ENCODE data around the gene CIAO2B. TPM values are rescaled to one million over a fixed set of nuclear protein-coding genes. Genes with fewer than 3 reads are reported as not detected.

The CIAO2B gene
- total and polyA plus RNA-seq, 2 donors (not counting 3 experiments of a cell fraction or from before 2014, with no cell fraction given): 78.7 to 314 TPM

GRCh38 chr16:66968847-66969246 is 34.6 kb upstream of the CIAO2B start:
- Histone ChIP-seq H3K27ac (ENCODE audit: insufficient read depth, low read depth, low read length) (no peak overlapping the region), H3K79me2 (ENCODE audit: control insufficient read depth, insufficient read depth, low read length) (no peaks in the 10 kb centered on the region), H3K4me1 (ENCODE audit: control insufficient read depth, extremely low read depth, insufficient read depth, low read length) (no peaks in the 10 kb centered on the region), H3K9ac (replicated peaks; ENCODE audit: extremely low read depth, insufficient read depth, low read length) (no peak overlapping the region), H3K4me2 (ENCODE audit: insufficient read depth, low read length) (no peak overlapping the region), H4K20me1 (replicated peaks; ENCODE audit: control insufficient read depth, extremely low read depth, insufficient read depth, low read length) (no peaks in the 10 kb centered on the region), H3K36me3 (ENCODE audit: control insufficient read depth in 2 of 2, extremely low read depth in 1 of 2, insufficient read depth in 2 of 2, low read length in 2 of 2) (no peaks in the 10 kb centered on the region), H3K9me3 (replicated peaks; ENCODE audit: control insufficient read depth, insufficient read depth, low read length) (no peaks in the 10 kb centered on the region), H2AFZ (ENCODE audit: low read depth, low read length) (no peak overlapping the region), H3K9me1 (replicated peaks; ENCODE audit: control insufficient read depth, extremely low read depth, insufficient read depth, low read length) (no peaks in the 10 kb centered on the region), H3K27me3 (ENCODE audit: control insufficient read depth in 2 of 2, insufficient read depth in 2 of 2, low read length in 2 of 2) (peaks cover 2 to 5% of the 10 kb centered on the region in 2 experiments), H3K4me3 (replicated peaks in 1 of 3; ENCODE audit: insufficient read depth in 1 of 3, low read depth in 1 of 3, low read length in 3 of 3) (no peak overlapping the region)
- no peak for TF ChIP-seq POLR2AphosphoS5 (IDR thresholded peaks at IDR 0.05; ENCODE audit: insufficient read depth, low read depth, low read length)
- no peak for TF ChIP-seq JUN (IDR thresholded peaks at IDR 0.05; ENCODE audit: borderline replicate concordance, insufficient read depth, insufficient read length, low read depth)
- no peak for TF ChIP-seq GATA2 (IDR thresholded peaks at IDR 0.05; ENCODE audit: insufficient read depth, insufficient read length, low read depth, low read length)
- TF ChIP-seq FOS (IDR thresholded peaks at IDR 0.05; ENCODE audit: borderline replicate concordance, insufficient read depth, low read length): no peak
- TF ChIP-seq MAX (IDR thresholded peaks at IDR 0.05; ENCODE audit: insufficient read depth, insufficient read length): no peak
- TF ChIP-seq CTCF (IDR thresholded peaks at IDR 0.05; ENCODE audit: extremely low read depth in 1 of 2, insufficient read depth in 1 of 2, low read depth in 1 of 2, low read length in 2 of 2): no peak
- no peak for TF ChIP-seq EZH2 (IDR thresholded peaks at IDR 0.05; ENCODE audit: borderline replicate concordance, low read depth, low read length, severe bottlenecking)
- TF ChIP-seq POLR2A (IDR thresholded peaks at IDR 0.05; ENCODE audit: low read depth, low read length): no peak
- TF ChIP-seq MYC (IDR thresholded peaks at IDR 0.05; ENCODE audit: low read depth, low read length): no peak
- intact Hi-C loops (cut with micrococcal nuclease) (no loop called here), dilution Hi-C loops (cut with MboI; ENCODE audit: extremely low pct_ligation_motif_present, low sequenced_read_pairs) (no loop called here)
- no peak for DNase-seq (ENCODE audit: low read depth, low spot score)
- BruUV-seq (replicated peaks): no TSS peak
- CTCF ChIA-PET: interaction anchor here (0.7 to 2.2 kb wide), 2 partner anchors 15 to 218 kb away, joined by 3 to 10 read pairs; no protein-coding TSS in a partner anchor
- FAIRE-seq: no peak
- POLR2A ChIA-PET: no interaction called here
